ENCODE measurements around the gene POU6F2. TPM values are rescaled to one million over a fixed set of nuclear protein-coding genes. Genes with fewer than 3 reads are reported as not detected.

POU6F2 gene
- total RNA-seq, 5 donors from 2014 or later (not counting 1 experiment from before 2014, with no cell fraction given), result not detected

- WGBS (ENCODE audit: insufficient coverage), result no CpG with 5 or more reads among the region's 4 CpGs
- Histone ChIP-seq H3K27me3 (replicated peaks in 1 of 2; ENCODE audit: control insufficient read depth in 2 of 2, extremely low read depth in 1 of 2, insufficient read depth in 2 of 2, low read length in 1 of 2) (no peaks in the 10 kb centered on the region), H3K9me3 (no peaks in the 10 kb centered on the region), H3K4me3 (ENCODE audit: control insufficient read depth in 1 of 2, extremely low read depth in 1 of 2, low read length in 1 of 2) (no peak overlapping the region), H3K27ac (ENCODE audit: low read length) (no peak overlapping the region), H3K36me3 (ENCODE audit: control insufficient read depth in 2 of 2, extremely low read depth in 1 of 2, insufficient read depth in 1 of 2, low read length in 1 of 2) (no peaks in the 10 kb centered on the region), H3K4me1 (ENCODE audit: control insufficient read depth in 1 of 2, extremely low read depth in 1 of 2, insufficient read depth in 2 of 2, low read length in 2 of 2) (no peaks in the 10 kb centered on the region)
- ChIA-PET CTCF (no interaction called here), POLR2A (no interaction called here)
- peaks cover 5 to 15% of the 10 kb centered on the region in 2 donors for H3K27me3 Mint-ChIP-seq
- no peaks in the 10 kb centered on the region for H3K36me3 Mint-ChIP-seq
- H3K4me3 Mint-ChIP-seq, result no peak overlapping the region
- no peak for ATAC-seq (replicated peaks in 1 of 4)
- H3K4me1 Mint-ChIP-seq, result no peaks in the 10 kb centered on the region
- H3K27ac Mint-ChIP-seq, result no peak overlapping the region
- no peaks in the 10 kb centered on the region for H3K9me3 Mint-ChIP-seq
- no peak for DNase-seq
Measured at GRCh38 chr7:39294022-39294421, 316.3 kb downstream of the POU6F2 start.

- Histone ChIP-seq H3K9me3 (no peaks in the 10 kb centered on the region), H3K4me1 (ENCODE audit: control insufficient read depth in 1 of 2, extremely low read depth in 1 of 2, insufficient read depth in 2 of 2, low read length in 2 of 2) (no peaks in the 10 kb centered on the region), H3K27ac (ENCODE audit: low read length) (no peak overlapping the region), H3K4me3 (ENCODE audit: control insufficient read depth in 1 of 2, extremely low read depth in 1 of 2, low read length in 1 of 2) (no peak overlapping the region), H3K36me3 (ENCODE audit: control insufficient read depth in 2 of 2, extremely low read depth in 1 of 2, insufficient read depth in 1 of 2, low read length in 1 of 2) (no peaks in the 10 kb centered on the region), H3K27me3 (replicated peaks in 1 of 2; ENCODE audit: control insufficient read depth in 2 of 2, extremely low read depth in 1 of 2, insufficient read depth in 2 of 2, low read length in 1 of 2) (peaks cover 0 to 4% of the 10 kb centered on the region in 2 experiments)
- Mint-ChIP-seq H3K4me3 (no peak overlapping the region), H3K9me3 (no peaks in the 10 kb centered on the region), H3K27me3 (peaks cover 5 to 10% of the 10 kb centered on the region in 2 donors), H3K36me3 (no peaks in the 10 kb centered on the region), H3K27ac (no peak overlapping the region), H3K4me1 (no peaks in the 10 kb centered on the region)
- ChIA-PET POLR2A (no interaction called here), CTCF (no interaction called here)
- ATAC-seq (replicated peaks in 1 of 4), result no peak
- no peak for DNase-seq
Measured at GRCh38 chr7:39295796-39296195, 318.1 kb downstream of the POU6F2 start.

GRCh38 chr7:39299695-39300094, 322.0 kb downstream of the POU6F2 start:
- no peaks in the 10 kb centered on the region for H3K4me1 Mint-ChIP-seq
- H3K27ac Mint-ChIP-seq, result no peak overlapping the region
- Histone ChIP-seq H3K27me3 (replicated peaks in 1 of 2; ENCODE audit: control insufficient read depth in 2 of 2, extremely low read depth in 1 of 2, insufficient read depth in 2 of 2, low read length in 1 of 2) (peaks cover 0 to 4% of the 10 kb centered on the region in 2 experiments), H3K4me1 (ENCODE audit: control insufficient read depth in 1 of 2, extremely low read depth in 1 of 2, insufficient read depth in 2 of 2, low read length in 2 of 2) (no peaks in the 10 kb centered on the region), H3K36me3 (ENCODE audit: control insufficient read depth in 2 of 2, extremely low read depth in 1 of 2, insufficient read depth in 1 of 2, low read length in 1 of 2) (no peaks in the 10 kb centered on the region), H3K9me3 (no peaks in the 10 kb centered on the region), H3K4me3 (ENCODE audit: control insufficient read depth in 1 of 2, extremely low read depth in 1 of 2, low read length in 1 of 2) (no peak overlapping the region), H3K27ac (ENCODE audit: low read length) (no peak overlapping the region)
- DNase-seq, result no peak
- ChIA-PET POLR2A (no interaction called here), CTCF (no interaction called here)
- H3K4me3 Mint-ChIP-seq, result no peak overlapping the region
- H3K9me3 Mint-ChIP-seq, result no peaks in the 10 kb centered on the region
- ATAC-seq (replicated peaks in 1 of 4), result no peak
- H3K36me3 Mint-ChIP-seq, result no peaks in the 10 kb centered on the region
- 69% methylated on average over 6 of the region's 6 CpGs for WGBS (ENCODE audit: insufficient coverage)
- H3K27me3 Mint-ChIP-seq, result peaks cover 5 to 14% of the 10 kb centered on the region in 2 donors

GRCh38 chr7:39300276-39300675, 322.6 kb downstream of the POU6F2 start:
- Histone ChIP-seq H3K9me3 (no peaks in the 10 kb centered on the region), H3K4me3 (ENCODE audit: control insufficient read depth in 1 of 2, extremely low read depth in 1 of 2, low read length in 1 of 2) (no peak overlapping the region), H3K27me3 (replicated peaks in 1 of 2; ENCODE audit: control insufficient read depth in 2 of 2, extremely low read depth in 1 of 2, insufficient read depth in 2 of 2, low read length in 1 of 2) (peaks cover 0 to 4% of the 10 kb centered on the region in 2 experiments), H3K4me1 (ENCODE audit: control insufficient read depth in 1 of 2, extremely low read depth in 1 of 2, insufficient read depth in 2 of 2, low read length in 2 of 2) (no peaks in the 10 kb centered on the region), H3K27ac (ENCODE audit: low read length) (no peak overlapping the region), H3K36me3 (ENCODE audit: control insufficient read depth in 2 of 2, extremely low read depth in 1 of 2, insufficient read depth in 1 of 2, low read length in 1 of 2) (no peaks in the 10 kb centered on the region)
- no peak for DNase-seq
- no peak for ATAC-seq (replicated peaks in 1 of 4)
- Mint-ChIP-seq H3K4me1 (no peaks in the 10 kb centered on the region), H3K27me3 (peaks cover 5 to 17% of the 10 kb centered on the region in 2 donors), H3K36me3 (no peaks in the 10 kb centered on the region), H3K4me3 (no peak overlapping the region), H3K27ac (no peak overlapping the region), H3K9me3 (no peaks in the 10 kb centered on the region)
- CTCF ChIA-PET, result no interaction called here
- WGBS (ENCODE audit: insufficient coverage), result 56% methylated on average over 6 of the region's 8 CpGs
- POLR2A ChIA-PET, result no interaction called here

- DNase-seq, result no peak
- Mint-ChIP-seq H3K36me3 (no peaks in the 10 kb centered on the region), H3K4me1 (no peaks in the 10 kb centered on the region), H3K4me3 (no peak overlapping the region), H3K27me3 (peaks cover 5 to 13% of the 10 kb centered on the region in 2 donors), H3K27ac (no peak overlapping the region), H3K9me3 (no peaks in the 10 kb centered on the region)
- Histone ChIP-seq H3K9me3 (no peaks in the 10 kb centered on the region), H3K27me3 (replicated peaks in 1 of 2; ENCODE audit: control insufficient read depth in 2 of 2, extremely low read depth in 1 of 2, insufficient read depth in 2 of 2, low read length in 1 of 2) (peaks cover 0 to 4% of the 10 kb centered on the region in 2 experiments), H3K4me1 (ENCODE audit: control insufficient read depth in 1 of 2, extremely low read depth in 1 of 2, insufficient read depth in 2 of 2, low read length in 2 of 2) (no peaks in the 10 kb centered on the region), H3K4me3 (ENCODE audit: control insufficient read depth in 1 of 2, extremely low read depth in 1 of 2, low read length in 1 of 2) (no peak overlapping the region), H3K27ac (ENCODE audit: low read length) (no peak overlapping the region), H3K36me3 (ENCODE audit: control insufficient read depth in 2 of 2, extremely low read depth in 1 of 2, insufficient read depth in 1 of 2, low read length in 1 of 2) (no peaks in the 10 kb centered on the region)
- POLR2A ChIA-PET, result no interaction called here
- no peak for ATAC-seq (replicated peaks in 1 of 4)
- CTCF ChIA-PET, result no interaction called here
Measured at GRCh38 chr7:39301543-39301942, 323.8 kb downstream of the POU6F2 start.

- Mint-ChIP-seq H3K27ac (no peak overlapping the region), H3K9me3 (no peaks in the 10 kb centered on the region), H3K27me3 (peaks cover 3 to 10% of the 10 kb centered on the region in 2 donors), H3K36me3 (no peaks in the 10 kb centered on the region), H3K4me3 (no peak overlapping the region), H3K4me1 (no peaks in the 10 kb centered on the region)
- Histone ChIP-seq H3K36me3 (ENCODE audit: control insufficient read depth in 2 of 2, extremely low read depth in 1 of 2, insufficient read depth in 1 of 2, low read length in 1 of 2) (no peaks in the 10 kb centered on the region), H3K4me3 (ENCODE audit: control insufficient read depth in 1 of 2, extremely low read depth in 1 of 2, low read length in 1 of 2) (no peak overlapping the region), H3K4me1 (ENCODE audit: control insufficient read depth in 1 of 2, extremely low read depth in 1 of 2, insufficient read depth in 2 of 2, low read length in 2 of 2) (no peaks in the 10 kb centered on the region), H3K27ac (ENCODE audit: low read length) (no peak overlapping the region), H3K27me3 (replicated peaks in 1 of 2; ENCODE audit: control insufficient read depth in 2 of 2, extremely low read depth in 1 of 2, insufficient read depth in 2 of 2, low read length in 1 of 2) (peaks cover 0 to 4% of the 10 kb centered on the region in 2 experiments), H3K9me3 (no peaks in the 10 kb centered on the region)
- DNase-seq, result no peak
- CTCF ChIA-PET, result no interaction called here
- POLR2A ChIA-PET, result no interaction called here
- WGBS (ENCODE audit: insufficient coverage), result 81% methylated on average over 4 of the region's 6 CpGs
- ATAC-seq (replicated peaks in 1 of 4), result no peak
Measured at GRCh38 chr7:39304178-39304577, 326.5 kb downstream of the POU6F2 start.

GRCh38 chr7:39304668-39305405, 327.1 kb downstream of the POU6F2 start:
- DNase-seq, result no peak
- Mint-ChIP-seq H3K4me3 (no peak overlapping the region), H3K9me3 (no peaks in the 10 kb centered on the region), H3K36me3 (no peaks in the 10 kb centered on the region), H3K27ac (no peak overlapping the region), H3K4me1 (no peaks in the 10 kb centered on the region), H3K27me3 (peaks cover 3 to 10% of the 10 kb centered on the region in 2 donors)
- no peaks in the 10 kb centered on the region for H3K4me1 ChIP-seq (ENCODE audit: control insufficient read depth in 1 of 2, extremely low read depth in 1 of 2, insufficient read depth in 2 of 2, low read length in 2 of 2)
- no peak overlapping the region for H3K4me3 ChIP-seq (ENCODE audit: control insufficient read depth in 1 of 2, extremely low read depth in 1 of 2, low read length in 1 of 2)
- ATAC-seq (replicated peaks in 1 of 4), result no peak
- no peaks in the 10 kb centered on the region for H3K36me3 ChIP-seq (ENCODE audit: control insufficient read depth in 2 of 2, extremely low read depth in 1 of 2, insufficient read depth in 1 of 2, low read length in 1 of 2)
- CTCF ChIA-PET, result no interaction called here
- WGBS (ENCODE audit: insufficient coverage), result 100% methylated on average over 1 of the region's 3 CpGs
- no peak overlapping the region for H3K27ac ChIP-seq (ENCODE audit: low read length)
- peaks cover 0 to 1% of the 10 kb centered on the region in 2 experiments for H3K27me3 ChIP-seq (replicated peaks in 1 of 2; ENCODE audit: control insufficient read depth in 2 of 2, extremely low read depth in 1 of 2, insufficient read depth in 2 of 2, low read length in 1 of 2)
- H3K9me3 ChIP-seq, result no peaks in the 10 kb centered on the region
- POLR2A ChIA-PET, result no interaction called here

Measured in T-cell (primary cell).